GM19438 (cell line): ENCODE measurements around the gene ADRA2B.

Experiments used
- ATAC-seq: cut with Tn5 transposase; IDR thresholded peaks from one replicate; pipeline ENCODE4 v1.9.1; 2021; ENCODE audit warnings: low read depth; ENCODE audit not compliant: unreplicated experiment

ADRA2B gene

DNA sequence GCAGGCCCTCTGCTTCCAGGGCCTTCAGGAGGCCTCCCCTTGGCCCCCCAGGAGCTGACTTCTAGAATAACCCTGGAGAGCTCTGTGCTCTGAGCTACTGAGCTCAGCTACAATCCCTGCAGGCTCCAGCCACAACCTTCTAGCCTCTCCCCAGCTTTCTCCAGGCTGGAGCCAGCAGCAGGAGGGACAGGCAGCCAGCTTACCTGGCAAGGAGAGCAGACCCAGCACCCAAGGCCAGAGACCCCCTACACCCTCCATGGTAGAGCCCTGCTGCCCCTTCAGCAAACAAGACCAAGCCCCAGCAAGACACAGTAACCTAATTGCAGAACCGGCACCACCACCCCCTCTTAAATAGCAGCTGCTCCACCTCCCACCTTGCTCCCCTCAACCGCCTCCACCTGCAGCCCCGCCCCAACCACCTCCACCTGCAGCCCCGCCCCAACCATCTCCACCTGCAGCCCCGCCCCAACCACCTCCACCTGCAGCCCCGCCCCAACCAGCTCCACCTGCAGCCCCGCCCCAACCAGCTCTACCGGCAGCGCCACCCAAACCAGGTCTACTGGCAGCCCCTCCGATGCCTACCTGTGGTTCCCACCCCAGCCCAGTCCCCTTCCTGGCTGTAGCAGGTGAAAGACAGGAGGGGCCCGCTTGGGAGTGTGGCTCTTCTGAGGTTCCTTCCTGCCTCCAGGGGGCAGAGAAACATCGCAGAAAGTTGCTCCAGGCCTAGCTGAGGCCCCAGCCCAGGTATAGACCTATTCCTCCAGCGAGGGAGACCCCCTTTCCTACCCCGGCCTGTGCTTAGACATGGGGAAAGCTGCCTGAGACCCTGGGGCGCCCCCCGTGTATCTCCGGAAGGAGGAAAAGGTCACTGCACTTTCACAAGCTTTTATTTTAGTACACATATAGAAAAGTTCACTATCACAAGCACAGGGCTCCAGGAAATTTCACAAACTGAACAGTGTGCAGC lies 22.1 kb upstream of the ADRA2B start, which contains the start of gene ASTL:
ASTL (minus strand) TSS at position 324 of the 967 bp plus-strand sequence; CDS start at position 258, 66 bp downstream.
- ATAC-seq, result peak; percentile 33

DNA sequence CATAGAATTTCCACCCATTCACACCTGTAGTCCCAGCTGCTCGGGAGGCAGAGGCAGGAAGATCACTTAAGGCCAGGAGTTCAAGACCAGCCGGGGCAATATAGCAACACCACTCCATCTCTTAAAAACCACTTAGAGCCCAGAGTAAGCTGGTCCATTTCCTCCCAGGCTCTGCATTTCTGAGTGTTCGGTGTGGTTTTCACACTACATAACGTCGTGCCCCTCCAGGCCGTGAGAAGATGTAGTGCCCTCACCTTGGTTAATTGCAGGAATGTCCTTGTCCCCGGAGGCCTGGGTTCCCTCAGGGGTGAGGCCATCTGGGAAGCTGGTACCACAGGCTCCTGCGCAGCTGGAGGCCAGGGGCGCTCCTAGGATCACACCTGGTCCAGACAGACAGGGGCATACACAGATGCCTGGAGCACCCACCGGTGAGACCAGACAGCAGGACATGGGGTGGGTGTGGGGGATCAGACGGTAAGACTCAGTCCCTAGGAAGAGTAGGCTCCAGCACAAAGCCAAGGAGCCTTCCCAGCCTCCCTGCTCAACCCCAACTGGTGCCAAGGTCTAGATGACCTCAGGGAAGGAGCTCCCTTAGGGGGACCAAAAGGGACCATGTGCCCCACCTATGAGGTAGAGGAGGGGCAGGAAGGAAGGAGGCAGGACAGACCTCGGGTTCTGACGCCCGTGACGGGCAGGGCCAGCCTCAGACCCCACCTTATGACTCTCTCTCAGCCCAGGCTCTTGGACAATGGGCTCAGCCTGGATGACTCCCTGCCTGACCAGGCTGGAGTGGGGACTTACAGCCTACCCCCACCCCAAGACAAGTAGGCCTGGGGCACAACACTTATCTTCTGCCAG lies 21.2 kb upstream of the ADRA2B start:
- ATAC-seq, result no peak

DNA sequence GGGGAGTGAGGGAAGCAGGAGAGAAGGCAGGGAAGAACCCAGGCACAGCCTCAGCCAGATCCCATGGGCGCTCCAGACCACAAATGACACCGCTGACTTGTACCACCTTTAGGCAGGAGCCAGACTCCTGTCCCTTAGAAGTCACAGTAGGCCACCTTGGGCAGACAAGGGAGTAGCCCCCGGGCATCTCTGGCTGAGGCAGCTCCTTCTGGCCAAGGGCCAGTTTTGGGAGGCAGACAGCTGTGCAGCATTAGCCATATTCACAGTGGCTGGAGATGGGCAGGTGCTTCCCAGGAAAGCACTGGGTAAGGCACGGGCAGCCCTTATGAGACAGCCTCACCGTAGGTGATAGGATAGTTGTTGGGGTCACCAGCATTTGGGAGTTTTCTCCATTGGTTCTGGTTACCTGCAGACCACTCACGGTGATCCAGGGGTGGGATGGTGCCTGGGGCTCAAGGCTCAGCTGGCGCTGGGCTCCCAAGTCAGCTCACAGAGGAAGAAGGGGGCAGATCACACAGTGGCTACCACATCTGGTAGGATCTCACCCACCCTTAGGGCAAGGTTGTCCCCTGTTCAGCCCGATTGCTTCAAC lies 19.9 kb upstream of the ADRA2B start:
- ATAC-seq, result no peak

DNA sequence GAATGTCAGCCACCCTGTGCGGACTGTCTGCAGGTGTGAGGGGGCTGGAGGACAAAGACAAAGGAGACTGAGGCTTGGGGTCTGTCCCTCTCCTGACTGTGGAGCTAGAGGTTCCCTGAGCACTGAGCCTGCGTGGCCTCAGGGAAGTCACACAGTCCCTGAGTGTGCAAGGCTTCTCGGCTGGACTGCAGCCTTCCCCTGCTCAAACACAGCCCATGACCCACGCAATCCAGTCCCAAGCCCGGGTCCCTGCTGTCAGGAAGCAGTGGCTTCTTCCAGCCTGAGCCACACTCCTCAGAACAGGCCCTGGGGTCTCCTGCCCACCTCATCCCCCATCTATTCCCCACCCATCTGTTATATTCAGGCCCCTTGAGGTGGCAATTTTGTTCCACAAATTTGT lies 19.2 kb upstream of the ADRA2B start:
- no peak for ATAC-seq

DNA sequence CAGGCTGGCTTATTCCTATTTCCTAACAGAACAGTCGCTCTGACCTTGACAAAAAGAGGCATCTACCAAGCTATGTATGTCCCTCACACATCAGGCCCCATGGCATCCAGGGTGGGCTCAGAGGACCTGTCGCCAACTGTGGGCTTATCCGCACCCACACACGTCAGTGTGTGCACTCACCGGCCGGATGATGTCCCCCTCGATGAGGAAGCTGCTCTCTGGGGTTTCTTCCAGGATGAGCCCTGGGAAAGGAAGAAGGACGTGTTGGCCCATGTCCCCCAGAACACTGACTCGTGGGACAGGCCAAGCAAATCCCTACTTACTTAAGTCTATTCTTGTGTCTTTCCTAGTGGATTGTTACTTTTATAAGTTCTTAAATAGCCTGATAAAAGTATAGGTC lies 18.8 kb upstream of the ADRA2B start:
- ATAC-seq, result no peak

DNA sequence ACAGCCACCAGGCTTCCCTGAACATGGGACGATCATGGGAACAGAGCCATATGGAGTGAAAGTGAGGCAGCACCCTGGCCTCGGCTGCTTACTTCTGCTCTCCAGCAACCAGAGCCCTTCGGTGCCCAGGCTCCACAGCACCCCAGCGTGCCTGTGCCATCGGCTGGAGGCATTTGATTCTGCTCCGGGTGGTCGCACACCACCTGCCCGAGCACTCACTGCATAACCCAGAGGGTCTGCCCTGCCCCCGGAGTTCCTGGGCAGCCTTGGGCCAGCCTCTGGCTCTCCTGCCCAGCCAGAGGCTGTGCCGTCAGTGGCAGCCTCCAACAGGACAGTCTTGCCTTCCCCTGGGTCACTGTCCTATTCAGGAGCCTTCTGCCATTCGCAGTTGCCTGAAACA lies 18.1 kb upstream of the ADRA2B start:
- no peak for ATAC-seq

DNA sequence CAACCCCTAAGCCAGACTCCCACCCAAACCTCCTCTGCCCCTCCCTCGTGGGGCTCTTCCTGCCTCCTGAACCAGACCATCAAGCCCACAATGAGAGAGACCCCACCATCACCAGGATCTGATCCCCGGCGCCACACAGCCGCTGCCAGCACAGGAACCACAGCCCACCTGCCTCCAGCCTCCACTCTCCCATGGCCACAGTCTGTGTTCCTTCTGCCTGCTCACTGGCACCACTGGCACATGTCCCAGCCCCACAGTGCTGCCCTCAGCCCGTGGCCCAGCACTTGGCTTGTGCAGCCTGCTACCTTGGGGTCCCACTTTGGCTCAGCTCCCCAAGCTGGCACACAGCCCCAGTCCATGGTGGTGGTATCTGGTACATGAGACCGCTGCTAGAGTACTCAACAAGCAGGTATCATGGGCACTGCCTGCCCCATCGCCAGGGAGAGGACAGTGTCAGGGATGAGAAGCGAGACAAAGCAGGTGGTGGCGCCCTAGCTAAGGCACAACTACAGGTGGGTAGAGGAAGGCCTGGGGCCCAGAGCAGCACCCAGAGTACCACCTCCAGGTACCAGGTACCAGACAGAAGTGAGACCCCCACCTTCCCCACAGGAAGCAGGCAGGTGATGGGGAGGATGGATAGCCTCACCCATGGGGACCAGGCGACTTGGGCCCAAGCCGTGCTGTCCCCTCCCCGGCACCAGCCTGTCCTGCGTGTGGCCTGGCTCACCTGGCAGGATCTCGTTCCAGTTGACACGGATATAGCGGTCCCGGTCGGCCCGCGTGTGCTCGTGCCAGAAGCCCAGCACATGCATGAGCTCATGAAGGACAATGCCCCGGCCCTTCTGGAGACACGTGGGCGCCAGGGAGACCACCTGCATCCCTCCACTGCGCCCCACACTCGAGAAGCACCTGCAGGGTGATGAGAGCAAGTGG lies 15.7 kb upstream of the ADRA2B start:
- ATAC-seq, result no peak

DNA sequence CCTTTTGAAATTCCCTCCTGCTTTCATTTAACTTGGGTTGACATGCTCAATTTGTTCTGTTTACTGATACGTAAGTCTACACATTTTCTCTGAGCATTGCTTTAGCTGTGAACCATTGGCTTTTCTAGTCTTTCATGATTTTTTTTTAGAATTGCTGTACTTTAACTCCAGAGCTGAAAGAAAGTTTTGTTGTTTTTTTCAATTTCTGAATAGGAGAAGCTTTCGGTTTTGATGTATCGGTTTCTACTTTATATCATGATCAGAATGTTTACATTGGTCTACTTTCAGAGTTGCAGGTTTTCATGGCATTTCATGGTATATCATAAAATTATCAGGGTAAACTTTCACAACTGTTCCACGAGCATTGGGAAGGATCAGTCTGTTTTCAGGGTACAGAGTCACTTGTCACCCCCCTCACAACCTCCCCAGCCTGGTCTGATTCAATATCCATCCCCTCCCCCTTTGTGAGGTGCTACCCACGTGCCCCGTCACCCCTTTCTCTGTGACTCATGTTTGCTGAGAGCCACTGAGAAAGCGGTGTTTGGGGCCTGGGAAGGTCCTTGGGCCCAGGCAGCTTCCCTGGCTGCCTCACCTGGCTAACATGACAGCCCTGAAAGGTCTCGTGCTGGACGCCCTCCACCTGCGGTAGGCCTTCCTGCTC lies 14.9 kb upstream of the ADRA2B start:
- ATAC-seq, result no peak

DNA sequence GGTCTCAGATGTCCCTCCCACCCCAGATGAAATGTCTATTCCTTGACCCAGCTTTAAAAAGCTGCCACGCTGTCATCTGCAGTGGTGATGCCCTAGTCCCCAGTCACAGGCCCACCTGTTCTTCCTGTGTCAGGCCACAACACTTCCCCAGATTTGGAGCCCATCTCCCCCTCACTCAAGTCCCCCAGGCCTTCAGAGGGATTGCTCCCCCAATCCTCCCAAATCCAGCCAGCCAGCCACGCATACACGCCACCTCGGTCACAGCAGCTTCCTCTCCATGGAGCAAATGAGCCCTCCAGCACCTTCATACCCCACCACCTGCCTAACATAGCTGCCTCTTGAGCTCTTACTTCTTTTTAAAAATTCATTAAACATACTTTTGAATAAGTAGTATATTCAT lies 14.1 kb upstream of the ADRA2B start:
- no peak for ATAC-seq

DNA sequence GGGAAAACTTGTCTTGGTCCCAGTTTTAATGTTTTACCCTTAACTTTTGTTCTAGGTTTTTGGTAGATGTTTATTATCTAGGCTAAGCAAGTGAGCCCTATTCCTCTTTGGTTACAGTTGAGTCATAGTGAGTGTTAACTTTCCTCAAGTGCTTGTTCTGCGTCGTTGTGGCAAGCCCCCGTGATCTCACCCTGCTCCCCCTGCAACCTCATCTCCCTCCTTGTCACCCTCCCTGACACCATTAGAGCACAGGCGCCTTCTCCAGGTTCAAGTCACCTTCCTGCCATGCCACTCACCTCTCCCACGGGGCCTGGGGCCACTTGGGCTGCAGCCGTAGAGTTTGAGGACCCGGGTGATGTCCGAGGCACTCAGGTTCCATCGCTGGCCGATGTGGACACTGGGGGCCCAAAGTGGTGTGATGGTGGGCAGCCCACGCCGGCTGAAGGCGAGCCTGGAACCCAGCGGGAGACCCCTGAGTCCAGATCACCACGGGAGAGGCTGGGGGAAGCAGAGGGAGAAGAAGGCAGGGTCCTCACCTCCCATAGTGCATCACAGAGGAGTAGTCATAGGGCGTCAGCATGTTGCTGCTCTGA lies 13.3 kb upstream of the ADRA2B start:
- ATAC-seq, result no peak

DNA sequence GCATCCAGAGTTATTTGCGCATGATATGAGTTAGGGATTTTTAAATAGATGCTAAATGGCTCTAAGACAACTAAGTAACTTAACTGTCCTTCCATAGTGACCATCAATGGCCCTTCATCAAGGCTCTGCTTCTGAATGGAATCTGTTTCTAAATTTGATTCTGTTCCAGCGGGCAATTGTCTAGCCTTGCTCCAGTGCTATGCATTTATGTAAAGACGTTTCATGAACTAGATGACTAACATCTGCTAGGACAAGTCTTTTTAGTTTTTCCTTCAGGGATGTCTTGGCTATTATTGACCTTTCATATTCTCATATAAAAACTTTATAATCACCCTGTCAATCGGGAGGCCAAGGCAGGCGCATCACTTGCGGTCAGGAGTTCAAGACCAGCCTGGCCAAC lies 12.1 kb upstream of the ADRA2B start:
- ATAC-seq, result no peak

DNA sequence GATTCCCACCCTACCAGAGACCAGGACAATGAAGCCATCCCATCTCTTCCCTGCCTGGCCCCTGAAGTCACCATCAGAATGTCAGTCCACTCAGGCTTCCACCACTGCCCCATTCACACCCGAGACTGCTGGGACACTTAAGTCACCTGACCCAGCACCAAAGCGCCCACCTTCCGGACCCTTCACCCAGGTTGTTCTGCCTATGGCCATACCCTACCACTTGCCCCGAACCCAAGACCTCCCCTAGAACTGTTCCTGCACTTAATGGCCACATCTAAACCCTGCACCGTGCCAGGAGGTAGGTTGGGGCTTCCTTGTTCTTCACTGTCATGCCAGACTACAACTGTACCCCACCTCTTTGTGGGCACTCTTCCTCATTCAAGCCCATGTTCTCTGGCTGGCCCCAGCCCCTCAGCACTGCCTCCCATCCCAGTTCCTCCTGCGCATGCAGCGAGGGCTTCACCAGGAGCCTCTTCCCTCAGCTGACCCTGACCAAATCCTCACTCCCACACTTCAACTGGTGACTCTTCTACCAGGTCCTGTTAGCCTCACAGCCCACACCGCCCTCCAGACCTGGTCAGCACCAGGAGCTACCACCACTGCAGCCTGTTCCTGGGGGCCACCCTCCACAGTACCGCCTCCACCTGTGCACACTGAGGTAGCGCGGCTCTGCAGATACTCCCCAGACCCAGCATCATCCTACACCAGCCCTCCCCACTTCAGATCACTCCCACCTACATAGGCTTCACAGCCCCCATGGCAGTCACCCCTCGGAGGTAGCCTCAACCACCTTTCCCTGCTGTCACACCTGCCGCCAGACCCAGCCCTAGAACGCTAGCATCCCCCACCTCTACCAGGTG lies 8.3 kb upstream of the ADRA2B start:
- ATAC-seq, result no peak

DNA sequence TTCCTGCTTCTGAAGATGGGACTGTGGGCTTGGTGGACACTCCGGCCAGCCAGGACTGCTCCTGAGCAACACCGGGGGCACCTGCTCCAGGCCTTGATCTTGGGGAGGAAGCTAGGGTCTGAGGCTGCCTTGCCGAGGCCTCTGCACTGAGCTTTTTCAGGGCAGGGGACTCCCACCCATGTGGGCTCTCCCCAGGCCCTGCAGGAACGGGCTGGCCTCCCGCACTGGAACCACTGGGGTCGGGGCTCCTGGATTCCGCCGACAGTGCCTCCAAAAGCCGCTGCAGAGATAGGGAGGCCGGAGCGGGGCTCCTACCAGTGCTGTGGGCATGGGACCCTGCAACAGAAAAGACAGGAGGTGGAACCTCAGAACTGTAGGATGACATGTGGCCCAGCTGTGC lies 7.6 kb upstream of the ADRA2B start:
- no peak for ATAC-seq

DNA sequence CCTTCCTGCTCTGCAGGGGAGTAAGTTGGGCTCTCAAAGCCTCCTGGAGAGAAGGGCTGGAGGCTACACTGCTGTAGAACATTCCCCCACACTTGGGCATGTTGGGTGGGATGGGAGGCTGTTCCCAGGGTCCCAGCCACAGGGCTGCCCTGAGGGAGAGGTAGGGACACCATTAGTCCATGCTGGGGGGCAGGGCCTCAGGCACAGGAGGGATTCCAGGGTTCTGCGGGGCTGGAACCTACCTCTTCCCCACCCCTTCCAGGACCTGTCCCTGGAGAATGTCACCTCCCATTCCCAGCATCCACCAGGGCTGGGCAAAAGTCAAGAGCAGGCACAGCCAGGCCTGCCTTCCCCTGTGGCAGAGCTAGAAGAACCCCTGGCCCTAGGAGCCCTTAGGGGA lies 6.9 kb upstream of the ADRA2B start:
- ATAC-seq, result no peak

DNA sequence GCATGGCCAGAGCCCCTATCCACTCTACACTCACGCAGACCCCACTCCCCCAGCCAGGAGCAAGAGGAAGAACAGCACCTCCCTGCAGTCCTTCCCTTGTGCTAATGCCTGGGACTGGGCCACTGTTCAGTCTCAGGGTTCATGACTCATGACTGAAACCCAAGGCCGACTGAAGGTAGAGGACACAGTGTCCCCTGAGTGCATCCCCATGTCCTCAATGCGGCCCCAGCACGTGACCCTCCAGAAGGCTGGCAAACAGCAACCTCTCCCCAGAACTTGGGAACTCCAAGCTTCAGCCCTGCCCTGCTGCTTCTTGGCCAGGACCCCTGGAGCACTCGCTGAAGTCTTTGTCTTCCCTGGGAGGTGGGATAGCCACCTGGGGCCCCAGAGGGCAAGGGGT lies 6.0 kb upstream of the ADRA2B start:
- ATAC-seq, result no peak

DNA sequence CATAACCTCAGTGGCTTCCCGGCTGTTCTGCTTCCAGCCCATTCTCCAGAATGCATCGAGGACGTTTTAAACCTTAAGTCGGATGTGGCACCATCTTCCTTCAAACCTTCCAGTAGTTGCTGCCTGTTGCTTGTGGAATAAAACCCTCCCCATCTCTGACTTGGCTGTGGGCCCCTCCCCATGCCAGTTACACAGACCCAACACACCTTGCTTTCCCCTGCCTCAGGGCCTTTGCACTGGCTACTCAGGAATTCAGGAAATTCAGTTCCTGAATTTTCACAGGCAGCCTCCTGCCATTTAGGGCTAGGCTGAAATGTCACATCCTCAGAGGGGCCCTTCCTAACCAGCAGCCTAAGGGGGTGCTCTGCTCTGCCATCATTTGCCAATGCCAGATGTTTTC lies 5.0 kb upstream of the ADRA2B start:
- no peak for ATAC-seq

DNA sequence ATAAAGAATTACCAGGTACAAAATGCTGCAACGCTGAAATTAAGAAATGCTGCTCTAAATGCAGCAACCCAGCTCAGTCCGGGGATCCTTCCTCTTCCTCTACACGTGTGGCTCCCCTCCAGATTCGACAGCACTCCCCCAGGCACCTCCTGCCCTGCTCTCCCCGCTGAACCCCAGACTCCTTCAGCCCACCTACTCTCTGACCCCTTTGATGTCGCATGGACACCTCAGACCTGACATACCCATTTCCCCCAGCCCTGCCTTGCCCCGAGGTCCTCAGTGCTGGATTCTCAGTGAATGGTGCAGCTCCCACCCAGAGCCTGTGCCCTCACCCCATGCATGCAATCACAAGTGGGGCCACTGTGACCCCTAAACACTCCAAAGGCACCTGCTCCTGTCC lies 4.6 kb upstream of the ADRA2B start:
- no peak for ATAC-seq

DNA sequence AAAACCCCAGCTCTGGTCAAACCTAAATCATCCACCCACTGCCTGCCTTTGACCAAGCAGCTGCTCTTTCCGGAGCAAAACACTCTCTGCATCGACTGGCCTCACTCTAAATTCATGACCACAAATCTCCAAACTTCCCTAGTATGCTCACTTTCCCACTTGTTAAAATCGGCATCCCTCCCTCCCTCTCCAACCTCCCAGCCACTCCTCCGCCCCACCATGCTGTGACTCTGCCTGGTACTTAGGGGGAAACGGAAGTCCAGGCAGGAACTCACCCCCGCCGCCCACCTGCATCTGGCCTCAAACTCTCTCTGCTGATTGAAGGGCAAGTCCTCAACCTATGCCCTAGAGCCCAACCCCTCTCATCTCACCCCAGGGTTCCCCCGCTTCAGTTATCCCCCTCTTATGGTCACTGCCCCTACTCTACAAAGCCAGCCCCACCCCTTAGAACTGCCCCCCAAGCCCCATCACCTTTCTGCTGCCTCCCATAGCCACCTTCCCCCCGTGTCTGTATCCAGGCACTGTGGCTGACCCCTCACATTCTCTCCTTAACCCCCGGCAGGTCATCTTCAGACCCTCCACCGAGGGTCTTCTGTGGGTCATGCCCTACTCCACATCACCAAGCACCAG lies 3.8 kb upstream of the ADRA2B start:
- no peak for ATAC-seq
